ENCODE data around the gene OR10A3.

Gene OR10A3

GRCh38 chr11:7911011-7911410 is 30.5 kb downstream of the OR10A3 start:
- no peak for DNase-seq (ENCODE audit: low read depth)
- TF ChIP-seq CTCF (IDR thresholded peaks at IDR 0.05; ENCODE audit: low read length, missing control alignments), result no peak

GRCh38 chr11:7910286-7910788 is 31.2 kb downstream of the OR10A3 start:
- DNase-seq (ENCODE audit: low read depth), result no peak
- no peak for TF ChIP-seq CTCF (IDR thresholded peaks at IDR 0.05; ENCODE audit: low read length, missing control alignments)

More at GRCh38 chr11:7911011-7911410, 30.5 kb downstream of the OR10A3 start:
- no peak overlapping the region for H3K4me3 ChIP-seq (replicated peaks; ENCODE audit: low read depth, low read length)

GRCh38 chr11:7909585-7910285 is 31.8 kb downstream of the OR10A3 start:
- no peak for TF ChIP-seq CTCF (IDR thresholded peaks at IDR 0.05; ENCODE audit: low read length, missing control alignments)
- no peak overlapping the region for H3K4me3 ChIP-seq (replicated peaks; ENCODE audit: low read depth, low read length)
- DNase-seq (ENCODE audit: low read depth), result no peak

More at GRCh38 chr11:7910286-7910788, 31.2 kb downstream of the OR10A3 start:
- H3K4me3 ChIP-seq (replicated peaks; ENCODE audit: low read depth, low read length), result no peak overlapping the region

- H3K4me3 ChIP-seq (replicated peaks; ENCODE audit: low read depth, low read length), result no peak overlapping the region
- TF ChIP-seq CTCF (IDR thresholded peaks at IDR 0.05; ENCODE audit: low read length, missing control alignments), result no peak
- DNase-seq (ENCODE audit: low read depth), result no peak
These were observed 34.4 kb downstream of the OR10A3 start for GRCh38 chr11:7907121-7907520.

- H3K4me3 ChIP-seq (replicated peaks; ENCODE audit: low read depth, low read length), result no peak overlapping the region
- no peak for DNase-seq (ENCODE audit: low read depth)
- TF ChIP-seq CTCF (IDR thresholded peaks at IDR 0.05; ENCODE audit: low read length, missing control alignments), result no peak
These were observed 35.0 kb downstream of the OR10A3 start for GRCh38 chr11:7906481-7906880.

GRCh38 chr11:7905961-7906429 is 35.5 kb downstream of the OR10A3 start:
- no peak overlapping the region for H3K4me3 ChIP-seq (replicated peaks; ENCODE audit: low read depth, low read length)
- DNase-seq (ENCODE audit: low read depth), result no peak

More at GRCh38 chr11:7905961-7906429, 35.5 kb downstream of the OR10A3 start:
- TF ChIP-seq CTCF (IDR thresholded peaks at IDR 0.05; ENCODE audit: low read length, missing control alignments), result no peak

Data from fibroblast of pulmonary artery (primary cell).